MCF 10A (cell line): ENCODE data around the gene HNRNPH3. TPM values are rescaled to one million over a fixed set of nuclear protein-coding genes. Genes with fewer than 3 reads are reported as not detected.

Experiments used
- BruUV-seq: library from RNA; stranded (reverse); fragments of 400-500 nt; replicated peaks from 2 replicates; lab custom pipeline; 2021; lab: Mats Ljungman, UMichigan
- CTCF ChIA-PET: fragments of 300-600 bp; sonication (Branson Sonifier 250); formaldehyde crosslinking; extraction: SDS; loops from one replicate; lab custom pipeline; 2021; ENCODE audit warnings: antibody characterized with exemption, inconsistent platforms; lab: Yijun Ruan, JAX
- POLR2A ChIA-PET: fragments of 300-600, 350-650 bp; sonication (Branson Sonifier 250); formaldehyde crosslinking; extraction: SDS; loops from one replicate; lab custom pipeline; 2020; ENCODE audit warnings: antibody characterized with exemption, inconsistent platforms; lab: Yijun Ruan, JAX
- DNase-seq: peaks from one replicate; pipeline ENCODE4 v3.0.0-alpha.2; 2018; ENCODE audit not compliant: unreplicated experiment
- H3K27ac Mint-ChIP-seq: one replicate; pipeline ENCODE4 v1.8.0; 2022; ENCODE audit warnings: mild to moderate bottlenecking, low read depth, mixed read lengths; ENCODE audit not compliant: unreplicated experiment
- H3K27me3 Mint-ChIP-seq: one replicate; pipeline ENCODE4 v1.8.0; 2022; ENCODE audit warnings: mixed read lengths; ENCODE audit not compliant: insufficient read depth, unreplicated experiment
- H3K36me3 Mint-ChIP-seq: one replicate; pipeline ENCODE4 v1.8.0; 2022; ENCODE audit warnings: mild to moderate bottlenecking, moderate library complexity, mixed read lengths; ENCODE audit not compliant: insufficient read depth, unreplicated experiment
- H3K4me1 Mint-ChIP-seq: one replicate; pipeline ENCODE4 v1.8.0; 2022; ENCODE audit warnings: mixed read lengths; ENCODE audit not compliant: insufficient read depth, unreplicated experiment
- H3K4me3 Mint-ChIP-seq: one replicate; pipeline ENCODE4 v1.8.0; 2022; ENCODE audit warnings: mild to moderate bottlenecking, moderate library complexity, mixed read lengths; ENCODE audit not compliant: unreplicated experiment
- H3K9me3 Mint-ChIP-seq: one replicate; pipeline ENCODE4 v1.8.0; 2022; ENCODE audit warnings: mixed read lengths; ENCODE audit not compliant: unreplicated experiment
- intact Hi-C: fragments of 100-400 bp; cut with micrococcal nuclease; formaldehyde crosslinking; loops from 2 replicates; pipeline ENCODE4 v1.14.1; 2022
- total RNA-seq: library from RNA; stranded (reverse); gene quantifications from 2 replicates; pipeline ENCODE4 v1.2.3, GENCODE V29; 2022
- TF ChIP-seq, protein P1 (sequence below): fragments of 200-600 bp; IDR thresholded peaks from one replicate; pipeline ENCODE4 v1.8.0; 2022; ENCODE audit warnings: antibody characterized with exemption, mild to moderate bottlenecking; ENCODE audit not compliant: unreplicated experiment

HNRNPH3 gene
- total RNA-seq, 1 experiment from 2014 or later: 216 TPM

DNA sequence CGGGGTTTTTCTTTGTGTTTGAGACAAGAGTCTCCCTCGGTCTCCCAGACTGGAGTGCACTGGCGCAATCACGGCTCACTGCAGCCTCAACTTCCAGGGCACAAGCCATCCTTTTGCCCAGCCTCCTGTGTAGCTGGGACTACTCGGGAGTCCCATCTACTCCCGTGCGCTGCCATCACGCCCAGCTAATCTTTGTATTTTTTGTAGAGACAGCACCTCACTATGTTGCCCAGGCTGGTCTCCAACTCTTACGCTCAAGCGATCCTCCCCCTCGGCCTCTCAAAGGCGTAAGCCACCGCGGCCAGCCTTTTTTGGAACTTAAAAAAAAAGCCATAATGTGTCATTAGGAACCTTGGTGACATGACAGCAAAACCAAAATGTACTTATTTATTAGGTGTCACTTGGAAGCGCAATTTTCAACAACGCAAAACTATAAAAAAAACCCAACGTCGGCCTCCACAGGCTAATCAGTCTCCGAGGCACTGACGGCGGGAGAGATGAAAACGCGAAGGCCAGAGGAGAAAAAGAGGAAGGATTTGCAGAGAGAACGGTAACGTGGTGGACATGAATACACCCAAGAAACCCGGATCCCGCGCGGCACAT lies 911 bp upstream of the HNRNPH3 start:
- Mint-ChIP-seq H3K27ac (peak overlapping the region; percentile 99), H3K4me1 (peaks cover 22% of the 10 kb centered on the region), H3K27me3 (no peaks in the 10 kb centered on the region), H3K4me3 (peak overlapping the region; percentile 97), H3K36me3 (peaks cover 41% of the 10 kb centered on the region), H3K9me3 (no peaks in the 10 kb centered on the region)
- CTCF ChIA-PET: interaction anchor here (0.9 to 1.2 kb wide), 2 partner anchors 107 to 118 kb away, joined by 3 to 5 read pairs; no protein-coding TSS in a partner anchor
- intact Hi-C loops: no loop called here
- POLR2A ChIA-PET: interaction anchor here (0.5 to 4.0 kb wide), 15 partner anchors 13 to 691 kb away, joined by 3 to 55 read pairs (median 4); partner anchors contain the start of genes DDX50, HERC4 and SIRT1
- no peak for DNase-seq
- no TSS peak for BruUV-seq
- TF ChIP-seq, protein P1, sequence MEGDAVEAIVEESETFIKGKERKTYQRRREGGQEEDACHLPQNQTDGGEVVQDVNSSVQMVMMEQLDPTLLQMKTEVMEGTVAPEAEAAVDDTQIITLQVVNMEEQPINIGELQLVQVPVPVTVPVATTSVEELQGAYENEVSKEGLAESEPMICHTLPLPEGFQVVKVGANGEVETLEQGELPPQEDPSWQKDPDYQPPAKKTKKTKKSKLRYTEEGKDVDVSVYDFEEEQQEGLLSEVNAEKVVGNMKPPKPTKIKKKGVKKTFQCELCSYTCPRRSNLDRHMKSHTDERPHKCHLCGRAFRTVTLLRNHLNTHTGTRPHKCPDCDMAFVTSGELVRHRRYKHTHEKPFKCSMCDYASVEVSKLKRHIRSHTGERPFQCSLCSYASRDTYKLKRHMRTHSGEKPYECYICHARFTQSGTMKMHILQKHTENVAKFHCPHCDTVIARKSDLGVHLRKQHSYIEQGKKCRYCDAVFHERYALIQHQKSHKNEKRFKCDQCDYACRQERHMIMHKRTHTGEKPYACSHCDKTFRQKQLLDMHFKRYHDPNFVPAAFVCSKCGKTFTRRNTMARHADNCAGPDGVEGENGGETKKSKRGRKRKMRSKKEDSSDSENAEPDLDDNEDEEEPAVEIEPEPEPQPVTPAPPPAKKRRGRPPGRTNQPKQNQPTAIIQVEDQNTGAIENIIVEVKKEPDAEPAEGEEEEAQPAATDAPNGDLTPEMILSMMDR: no peak

DNA sequence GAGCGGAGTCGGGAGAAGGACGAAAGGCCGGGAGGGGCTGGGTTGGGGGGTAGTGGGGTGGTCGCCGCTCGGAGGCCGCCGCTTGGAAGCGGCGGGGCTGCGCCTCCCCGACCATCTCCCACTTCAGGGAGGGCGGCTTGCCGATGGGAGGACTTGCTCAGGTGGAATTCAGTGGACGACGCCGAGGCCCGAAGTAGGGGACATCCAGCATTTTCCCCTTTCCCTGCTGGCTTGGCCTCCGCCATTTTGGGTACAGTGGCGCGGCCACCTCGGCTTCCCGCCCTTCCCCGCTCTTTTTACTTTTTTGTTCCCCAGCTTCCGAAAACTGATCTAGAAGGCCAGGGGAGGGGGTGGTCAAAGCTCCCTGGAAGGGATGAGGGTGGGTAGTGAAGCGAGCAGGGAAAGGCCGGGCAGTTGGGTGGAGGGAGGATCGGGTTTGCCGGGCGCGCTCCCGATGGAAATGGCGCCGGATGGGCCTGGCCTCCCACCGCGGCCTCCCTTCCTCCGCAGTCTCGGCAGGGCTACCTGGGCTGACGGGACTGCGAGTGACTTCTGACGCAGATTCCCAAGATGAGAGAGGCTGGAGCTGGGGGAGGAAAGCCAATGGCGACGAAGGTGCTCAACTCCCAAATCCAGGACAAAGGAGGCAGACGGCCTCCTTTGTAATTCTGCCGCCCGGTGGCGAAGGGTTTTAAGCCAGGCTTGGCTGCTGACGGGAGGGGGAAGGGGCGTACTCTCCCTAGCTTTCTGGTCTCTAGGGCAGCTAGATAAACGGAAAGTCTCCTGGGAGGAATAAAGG lies 594 bp downstream of the HNRNPH3 start, which contains the start of gene PBLD:
Gene PBLD, minus strand, starts transcription at position 670 of the 799 bp plus-strand sequence. CDS start 26,084 bp downstream, outside the sequence.
- Mint-ChIP-seq H3K4me1 (peaks cover 37% of the 10 kb centered on the region), H3K4me3 (peak within 1 kb of the TSS; percentile 97), H3K27me3 (no peaks in the 10 kb centered on the region), H3K9me3 (no peaks in the 10 kb centered on the region), H3K27ac (peak within 1 kb of the TSS; percentile 99), H3K36me3 (peaks cover 56% of the 10 kb centered on the region)
- POLR2A ChIA-PET: interaction anchor here (0.6 to 4.0 kb wide), 43 partner anchors 9 to 624 kb away, joined by 3 to 55 read pairs (median 4); partner anchors contain the start of genes CCAR1, DDX21, DNAJC12 and HERC4
- CTCF ChIA-PET: interaction anchor here (0.6 to 2.8 kb wide), 10 partner anchors 15 to 1712 kb away, joined by 3 to 14 read pairs (median 4); no protein-coding TSS in a partner anchor
- BruUV-seq: no TSS peak
- TF ChIP-seq, protein P1: peak; percentile 29
- peak; percentile 85 for DNase-seq
- intact Hi-C loops: no loop called here

DNA sequence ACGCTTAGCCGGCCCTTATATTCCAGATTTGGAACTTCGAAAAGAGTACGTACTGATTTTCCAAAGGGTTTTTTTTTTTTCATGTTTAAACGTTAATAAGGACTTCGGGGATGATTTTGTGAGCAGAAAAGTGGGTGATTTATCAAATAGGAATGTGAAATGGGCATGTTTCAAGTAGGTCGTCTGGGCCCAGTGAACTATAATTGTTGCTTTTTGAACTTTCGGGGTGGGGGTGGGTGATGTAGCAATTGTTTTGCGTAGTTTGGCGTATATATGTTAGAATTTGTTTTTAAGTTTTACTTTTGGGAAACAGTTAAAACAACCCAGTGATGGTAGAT lies 1.2 kb downstream of the HNRNPH3 start:
- no peaks in the 10 kb centered on the region for H3K9me3 Mint-ChIP-seq
- peaks cover 41% of the 10 kb centered on the region for H3K4me1 Mint-ChIP-seq
- intact Hi-C loops: no loop called here
- ChIA-PET POLR2A (interaction anchor here (0.6 to 4.0 kb wide), 30 partner anchors 8 to 623 kb away, joined by 3 to 55 read pairs (median 5); partner anchors contain the start of genes CCAR1, DDX21, HERC4 and RUFY2), CTCF (interaction anchor here (0.7 to 2.8 kb wide), 8 partner anchors 15 to 1712 kb away, joined by 3 to 14 read pairs (median 4); no protein-coding TSS in a partner anchor)
- peak overlapping the region; percentile 97 for H3K4me3 Mint-ChIP-seq
- no TSS peak for BruUV-seq
- peak overlapping the region; percentile 99 for H3K27ac Mint-ChIP-seq
- no peaks in the 10 kb centered on the region for H3K27me3 Mint-ChIP-seq
- DNase-seq: no peak
- H3K36me3 Mint-ChIP-seq: peaks cover 62% of the 10 kb centered on the region
- TF ChIP-seq, protein P1: no peak
